HepG2 (cell line): ENCODE measurements around the gene ST14. TPM values are rescaled to one million over a fixed set of nuclear protein-coding genes. Genes with fewer than 3 reads are reported as not detected.

Experiments used
- ATF7 ChIP-seq, 2 experiments: fragments of 450-650 bp in 1 of 2; sonication (generic) in 1 of 2; formaldehyde crosslinking in 1 of 2; IDR thresholded peaks; 2 replicates each; pipeline versions ENCODE4 v1.4.0 to v1.6.1; 2016 to 2020; ENCODE audit warnings: antibody characterized with exemption in 1 of 2, mild to moderate bottlenecking in 1 of 2, missing genetic modification reagents in 1 of 2
- BCL6 ChIP-seq: IDR thresholded peaks from 2 replicates; pipeline ENCODE4 v1.6.1; 2016; ENCODE audit warnings: missing genetic modification reagents, missing compliant biosample characterization
- EED ChIP-seq: sonication (generic); formaldehyde crosslinking; IDR thresholded peaks from 2 replicates; pipeline ENCODE4 v1.5.0; 2020; ENCODE audit warnings: mild to moderate bottlenecking, missing genetic modification reagents
- ELF4 ChIP-seq: sonication (generic); formaldehyde crosslinking; IDR thresholded peaks from 2 replicates; pipeline ENCODE4 v1.5.0; 2020; ENCODE audit warnings: missing genetic modification reagents, mild to moderate bottlenecking, moderate library complexity, borderline replicate concordance
- HOXA3 ChIP-seq: sonication (generic); formaldehyde crosslinking; IDR thresholded peaks from 2 replicates; pipeline ENCODE4 v1.5.0; 2020; ENCODE audit warnings: missing genetic modification reagents
- IRF2 ChIP-seq: IDR thresholded peaks from 2 replicates; pipeline ENCODE4 v1.6.1; 2018; ENCODE audit warnings: missing genetic modification reagents, missing compliant biosample characterization
- MED13 ChIP-seq: sonication (generic); formaldehyde crosslinking; IDR thresholded peaks from 2 replicates; pipeline ENCODE4 v1.5.0; 2020; ENCODE audit warnings: missing genetic modification reagents
- NR2F6 ChIP-seq, 2 experiments: IDR thresholded peaks; 2 replicates each; pipeline ENCODE4 v1.6.1; 2016; ENCODE audit warnings: antibody characterized with exemption in 1 of 2, mild to moderate bottlenecking in 1 of 2
- PHF5A ChIP-seq: IDR thresholded peaks from one replicate; pipeline ENCODE4 v1.6.1; 2018; ENCODE audit warnings: low read depth, missing genetic modification reagents; ENCODE audit not compliant: unreplicated experiment
- RARA ChIP-seq: IDR thresholded peaks from 2 replicates; pipeline ENCODE4 v1.6.1; 2016; ENCODE audit warnings: missing genetic modification reagents, missing compliant biosample characterization
- SIN3B ChIP-seq: fragments of 150-350 bp; IDR thresholded peaks from 2 replicates; pipeline ENCODE4 v1.6.1; 2014; ENCODE audit warnings: low read length
- SIX4 ChIP-seq: sonication (generic); formaldehyde crosslinking; IDR thresholded peaks from 2 replicates; pipeline ENCODE4 v1.4.0; 2020; ENCODE audit warnings: missing genetic modification reagents
- STAG1 ChIP-seq: sonication (generic); formaldehyde crosslinking; IDR thresholded peaks from 2 replicates; pipeline ENCODE4 v1.4.0; 2020; ENCODE audit warnings: missing genetic modification reagents
- ZFP37 ChIP-seq: sonication (generic); formaldehyde crosslinking; IDR thresholded peaks from 2 replicates; pipeline ENCODE4 v1.4.0; 2020; ENCODE audit warnings: missing genetic modification reagents, borderline replicate concordance
- ZMYM2 ChIP-seq: sonication (generic); formaldehyde crosslinking; IDR thresholded peaks from 2 replicates; pipeline ENCODE4 v1.8.0; 2022; ENCODE audit warnings: mild to moderate bottlenecking, missing genetic modification reagents
- ZNF232 ChIP-seq: sonication (generic); formaldehyde crosslinking; IDR thresholded peaks from 2 replicates; pipeline ENCODE4 v1.4.0; 2020; ENCODE audit warnings: missing genetic modification reagents, borderline replicate concordance
- ZNF746 ChIP-seq: sonication (generic); formaldehyde crosslinking; IDR thresholded peaks from 2 replicates; pipeline ENCODE4 v1.8.0; 2022; ENCODE audit warnings: mild to moderate bottlenecking, missing genetic modification reagents
- ZSCAN29 ChIP-seq: sonication (generic); formaldehyde crosslinking; conservative IDR thresholded peaks from 2 replicates; pipeline ENCODE4 v1.4.0; 2020; ENCODE audit warnings: mild to moderate bottlenecking, missing genetic modification reagents
- polyA plus RNA-seq, 8 experiments: library from polyadenylated mRNA; depleted of rRNA in 3 of 8; stranded (reverse) in 7 of 8; unstranded in 1 of 8; fragments of >200 nt; fragmentation: Illumina TruSeq in 4 of 8; extraction: Trizol in 4 of 8; gene quantifications; 2 replicates each; pipeline versions ENCODE4 v1.2.1 to v1.2.3, GENCODE V29; 2011 to 2016; ENCODE audit warnings: low read depth in 4 of 8, missing spikeins in 1 of 8, mixed read lengths in 1 of 8; ENCODE audit not compliant: insufficient read depth in 1 of 8
- total RNA-seq, 5 experiments: library from RNA; depleted of rRNA; stranded (reverse); fragments of >200 nt; fragmentation: Illumina TruSeq; extraction: Trizol; gene quantifications; 2 replicates each; pipeline ENCODE4 v1.2.3, GENCODE V29; 2016; ENCODE audit warnings: low read depth in 1 of 5
- TF ChIP-seq, protein P1 (sequence below): sonication (generic); formaldehyde crosslinking; IDR thresholded peaks from 2 replicates; pipeline ENCODE4 v1.4.0; 2020; ENCODE audit warnings: missing genetic modification reagents
- TF ChIP-seq, protein P2 (sequence below): sonication (generic); formaldehyde crosslinking; conservative IDR thresholded peaks from 2 replicates; pipeline ENCODE4 v1.4.0; 2020; ENCODE audit warnings: missing genetic modification reagents
- TF ChIP-seq, protein P3 (sequence below): sonication (generic); formaldehyde crosslinking; IDR thresholded peaks from 2 replicates; pipeline ENCODE4 v1.4.0; 2020; ENCODE audit warnings: mild to moderate bottlenecking, missing genetic modification reagents
- TF ChIP-seq, protein P4 (sequence below): sonication (generic); formaldehyde crosslinking; IDR thresholded peaks from 2 replicates; pipeline ENCODE4 v1.8.1; 2023; ENCODE audit warnings: mild to moderate bottlenecking, missing genetic modification reagents

ST14 gene
- total and polyA plus RNA-seq, 2 of the 13 experiments (the other 11 are each of a cell fraction or from before 2014, with no cell fraction given) = 0.88 to 1.4 TPM

DNA sequence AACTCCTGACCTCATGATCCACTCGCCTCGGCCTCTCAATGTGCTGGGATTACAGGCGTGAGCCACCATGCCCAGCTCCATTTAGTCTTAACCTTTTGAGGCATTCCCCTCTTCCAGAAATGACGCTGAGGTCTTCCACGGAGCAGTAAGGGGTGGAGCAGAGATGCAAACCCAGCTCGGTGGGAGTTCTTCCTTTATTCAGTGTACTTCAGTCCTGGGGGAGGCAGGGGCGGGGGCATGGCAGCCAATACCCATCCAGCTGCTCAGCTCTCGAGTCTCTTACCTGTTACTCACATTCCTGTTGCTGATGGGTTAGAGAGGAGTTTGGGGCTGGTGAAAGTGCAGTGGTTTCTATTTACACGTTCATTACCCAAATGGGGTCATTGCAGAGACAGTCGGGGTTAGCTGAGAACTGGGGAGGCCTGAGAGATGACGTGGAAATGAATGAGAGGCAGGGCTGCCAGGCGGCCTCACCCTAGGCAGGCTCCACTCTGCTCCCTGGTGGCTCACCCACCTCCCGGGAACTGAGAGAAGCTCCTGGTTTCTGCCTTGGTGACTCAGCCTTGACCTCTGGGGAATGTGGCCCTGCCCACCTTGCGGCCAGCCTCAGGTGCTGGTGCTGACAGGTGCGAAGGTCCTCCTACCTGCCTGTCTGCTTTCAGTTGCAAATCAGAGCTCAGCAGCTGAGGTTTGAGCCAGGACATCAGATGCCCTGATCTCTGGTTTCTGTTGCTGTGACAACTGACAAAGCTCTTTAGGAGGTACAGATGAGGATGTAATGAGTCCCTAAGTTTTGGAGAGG lies 13.4 kb upstream of the ST14 start (continued):
- TF ChIP-seq, protein P1, sequence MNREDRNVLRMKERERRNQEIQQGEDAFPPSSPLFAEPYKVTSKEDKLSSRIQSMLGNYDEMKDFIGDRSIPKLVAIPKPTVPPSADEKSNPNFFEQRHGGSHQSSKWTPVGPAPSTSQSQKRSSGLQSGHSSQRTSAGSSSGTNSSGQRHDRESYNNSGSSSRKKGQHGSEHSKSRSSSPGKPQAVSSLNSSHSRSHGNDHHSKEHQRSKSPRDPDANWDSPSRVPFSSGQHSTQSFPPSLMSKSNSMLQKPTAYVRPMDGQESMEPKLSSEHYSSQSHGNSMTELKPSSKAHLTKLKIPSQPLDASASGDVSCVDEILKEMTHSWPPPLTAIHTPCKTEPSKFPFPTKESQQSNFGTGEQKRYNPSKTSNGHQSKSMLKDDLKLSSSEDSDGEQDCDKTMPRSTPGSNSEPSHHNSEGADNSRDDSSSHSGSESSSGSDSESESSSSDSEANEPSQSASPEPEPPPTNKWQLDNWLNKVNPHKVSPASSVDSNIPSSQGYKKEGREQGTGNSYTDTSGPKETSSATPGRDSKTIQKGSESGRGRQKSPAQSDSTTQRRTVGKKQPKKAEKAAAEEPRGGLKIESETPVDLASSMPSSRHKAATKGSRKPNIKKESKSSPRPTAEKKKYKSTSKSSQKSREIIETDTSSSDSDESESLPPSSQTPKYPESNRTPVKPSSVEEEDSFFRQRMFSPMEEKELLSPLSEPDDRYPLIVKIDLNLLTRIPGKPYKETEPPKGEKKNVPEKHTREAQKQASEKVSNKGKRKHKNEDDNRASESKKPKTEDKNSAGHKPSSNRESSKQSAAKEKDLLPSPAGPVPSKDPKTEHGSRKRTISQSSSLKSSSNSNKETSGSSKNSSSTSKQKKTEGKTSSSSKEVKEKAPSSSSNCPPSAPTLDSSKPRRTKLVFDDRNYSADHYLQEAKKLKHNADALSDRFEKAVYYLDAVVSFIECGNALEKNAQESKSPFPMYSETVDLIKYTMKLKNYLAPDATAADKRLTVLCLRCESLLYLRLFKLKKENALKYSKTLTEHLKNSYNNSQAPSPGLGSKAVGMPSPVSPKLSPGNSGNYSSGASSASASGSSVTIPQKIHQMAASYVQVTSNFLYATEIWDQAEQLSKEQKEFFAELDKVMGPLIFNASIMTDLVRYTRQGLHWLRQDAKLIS (CRISPR knock-in tag) = no peak
- TF ChIP-seq ZNF746 (CRISPR knock-in tag) (no peak), PHF5A (CRISPR knock-in tag) (no peak), STAG1 (CRISPR knock-in tag) (peak; percentile 57), BCL6 (CRISPR knock-in tag) (peak; percentile 26; the same call in 1 of the 2 replicates), SIN3B (no peak), ZNF232 (0 out of 2 replicates have a peak, but pooled peaks have one; percentile 16), MED13 (CRISPR knock-in tag) (no peak), ATF7 (IDR thresholded peaks at IDR 0.05) (no peak), ATF7 (CRISPR knock-in tag; IDR thresholded peaks at IDR 0.05) (no peak), HOXA3 (CRISPR knock-in tag) (no peak; the same call in 1 of the 2 replicates), ELF4 (CRISPR knock-in tag) (no peak), EED (CRISPR knock-in tag) (no peak), ZFP37 (CRISPR knock-in tag) (no peak), IRF2 (no peak), NR2F6 (IDR thresholded peaks at IDR 0.05) (peak; percentile 84), NR2F6 (CRISPR knock-in tag; IDR thresholded peaks at IDR 0.05) (peak; percentile 93), ZMYM2 (CRISPR knock-in tag) (no peak), ZSCAN29 (CRISPR knock-in tag) (0 out of 2 replicates have a peak, but pooled peaks have one; percentile 9), SIX4 (CRISPR knock-in tag) (no peak), RARA (CRISPR knock-in tag) (peak; percentile 73)
- TF ChIP-seq, protein P2, sequence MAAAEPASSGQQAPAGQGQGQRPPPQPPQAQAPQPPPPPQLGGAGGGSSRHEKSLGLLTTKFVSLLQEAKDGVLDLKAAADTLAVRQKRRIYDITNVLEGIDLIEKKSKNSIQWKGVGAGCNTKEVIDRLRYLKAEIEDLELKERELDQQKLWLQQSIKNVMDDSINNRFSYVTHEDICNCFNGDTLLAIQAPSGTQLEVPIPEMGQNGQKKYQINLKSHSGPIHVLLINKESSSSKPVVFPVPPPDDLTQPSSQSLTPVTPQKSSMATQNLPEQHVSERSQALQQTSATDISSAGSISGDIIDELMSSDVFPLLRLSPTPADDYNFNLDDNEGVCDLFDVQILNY (CRISPR knock-in tag) = no peak
- TF ChIP-seq, protein P3, sequence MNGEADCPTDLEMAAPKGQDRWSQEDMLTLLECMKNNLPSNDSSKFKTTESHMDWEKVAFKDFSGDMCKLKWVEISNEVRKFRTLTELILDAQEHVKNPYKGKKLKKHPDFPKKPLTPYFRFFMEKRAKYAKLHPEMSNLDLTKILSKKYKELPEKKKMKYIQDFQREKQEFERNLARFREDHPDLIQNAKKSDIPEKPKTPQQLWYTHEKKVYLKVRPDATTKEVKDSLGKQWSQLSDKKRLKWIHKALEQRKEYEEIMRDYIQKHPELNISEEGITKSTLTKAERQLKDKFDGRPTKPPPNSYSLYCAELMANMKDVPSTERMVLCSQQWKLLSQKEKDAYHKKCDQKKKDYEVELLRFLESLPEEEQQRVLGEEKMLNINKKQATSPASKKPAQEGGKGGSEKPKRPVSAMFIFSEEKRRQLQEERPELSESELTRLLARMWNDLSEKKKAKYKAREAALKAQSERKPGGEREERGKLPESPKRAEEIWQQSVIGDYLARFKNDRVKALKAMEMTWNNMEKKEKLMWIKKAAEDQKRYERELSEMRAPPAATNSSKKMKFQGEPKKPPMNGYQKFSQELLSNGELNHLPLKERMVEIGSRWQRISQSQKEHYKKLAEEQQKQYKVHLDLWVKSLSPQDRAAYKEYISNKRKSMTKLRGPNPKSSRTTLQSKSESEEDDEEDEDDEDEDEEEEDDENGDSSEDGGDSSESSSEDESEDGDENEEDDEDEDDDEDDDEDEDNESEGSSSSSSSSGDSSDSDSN (CRISPR knock-in tag) = no peak
- TF ChIP-seq, protein P4, sequence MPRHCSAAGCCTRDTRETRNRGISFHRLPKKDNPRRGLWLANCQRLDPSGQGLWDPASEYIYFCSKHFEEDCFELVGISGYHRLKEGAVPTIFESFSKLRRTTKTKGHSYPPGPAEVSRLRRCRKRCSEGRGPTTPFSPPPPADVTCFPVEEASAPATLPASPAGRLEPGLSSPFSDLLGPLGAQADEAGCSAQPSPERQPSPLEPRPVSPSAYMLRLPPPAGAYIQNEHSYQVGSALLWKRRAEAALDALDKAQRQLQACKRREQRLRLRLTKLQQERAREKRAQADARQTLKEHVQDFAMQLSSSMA = no peak
